ENCODE data around the gene RPS19.

DNA sequence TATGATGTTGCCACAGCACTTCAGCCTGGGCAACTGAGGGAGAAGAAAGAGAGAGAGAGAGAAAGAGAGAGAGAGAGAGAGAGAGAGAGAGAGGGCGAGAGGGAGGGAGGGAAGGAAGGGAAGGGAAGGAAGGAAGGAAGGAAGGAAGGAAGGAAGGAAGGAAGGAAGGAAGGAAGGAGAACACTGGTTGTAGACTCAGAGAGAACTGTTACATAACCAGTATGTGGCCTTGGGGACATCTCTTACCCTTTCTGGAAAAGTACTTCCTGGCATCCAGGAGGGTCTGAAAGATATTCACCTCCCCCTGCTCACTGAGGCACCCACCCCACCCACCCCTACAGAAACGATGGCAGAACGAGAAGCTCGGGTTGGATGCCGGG is 20.3 kb downstream of the RPS19 start:
- TF ChIP-seq, protein P1, sequence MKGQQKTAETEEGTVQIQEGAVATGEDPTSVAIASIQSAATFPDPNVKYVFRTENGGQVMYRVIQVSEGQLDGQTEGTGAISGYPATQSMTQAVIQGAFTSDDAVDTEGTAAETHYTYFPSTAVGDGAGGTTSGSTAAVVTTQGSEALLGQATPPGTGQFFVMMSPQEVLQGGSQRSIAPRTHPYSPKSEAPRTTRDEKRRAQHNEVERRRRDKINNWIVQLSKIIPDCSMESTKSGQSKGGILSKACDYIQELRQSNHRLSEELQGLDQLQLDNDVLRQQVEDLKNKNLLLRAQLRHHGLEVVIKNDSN (CRISPR knock-in tag; IDR thresholded peaks at IDR 0.05), result no peak
- TF ChIP-seq, protein P2, sequence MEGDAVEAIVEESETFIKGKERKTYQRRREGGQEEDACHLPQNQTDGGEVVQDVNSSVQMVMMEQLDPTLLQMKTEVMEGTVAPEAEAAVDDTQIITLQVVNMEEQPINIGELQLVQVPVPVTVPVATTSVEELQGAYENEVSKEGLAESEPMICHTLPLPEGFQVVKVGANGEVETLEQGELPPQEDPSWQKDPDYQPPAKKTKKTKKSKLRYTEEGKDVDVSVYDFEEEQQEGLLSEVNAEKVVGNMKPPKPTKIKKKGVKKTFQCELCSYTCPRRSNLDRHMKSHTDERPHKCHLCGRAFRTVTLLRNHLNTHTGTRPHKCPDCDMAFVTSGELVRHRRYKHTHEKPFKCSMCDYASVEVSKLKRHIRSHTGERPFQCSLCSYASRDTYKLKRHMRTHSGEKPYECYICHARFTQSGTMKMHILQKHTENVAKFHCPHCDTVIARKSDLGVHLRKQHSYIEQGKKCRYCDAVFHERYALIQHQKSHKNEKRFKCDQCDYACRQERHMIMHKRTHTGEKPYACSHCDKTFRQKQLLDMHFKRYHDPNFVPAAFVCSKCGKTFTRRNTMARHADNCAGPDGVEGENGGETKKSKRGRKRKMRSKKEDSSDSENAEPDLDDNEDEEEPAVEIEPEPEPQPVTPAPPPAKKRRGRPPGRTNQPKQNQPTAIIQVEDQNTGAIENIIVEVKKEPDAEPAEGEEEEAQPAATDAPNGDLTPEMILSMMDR (IDR thresholded peaks at IDR 0.05), result no peak
- TF ChIP-seq, protein P3, sequence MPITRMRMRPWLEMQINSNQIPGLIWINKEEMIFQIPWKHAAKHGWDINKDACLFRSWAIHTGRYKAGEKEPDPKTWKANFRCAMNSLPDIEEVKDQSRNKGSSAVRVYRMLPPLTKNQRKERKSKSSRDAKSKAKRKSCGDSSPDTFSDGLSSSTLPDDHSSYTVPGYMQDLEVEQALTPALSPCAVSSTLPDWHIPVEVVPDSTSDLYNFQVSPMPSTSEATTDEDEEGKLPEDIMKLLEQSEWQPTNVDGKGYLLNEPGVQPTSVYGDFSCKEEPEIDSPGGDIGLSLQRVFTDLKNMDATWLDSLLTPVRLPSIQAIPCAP (CRISPR knock-in tag; IDR thresholded peaks at IDR 0.05), result no peak
- TF ChIP-seq TP53 (CRISPR knock-in tag; IDR thresholded peaks at IDR 0.05), result no peak
- no peak for TF ChIP-seq ZNF423 (CRISPR knock-in tag; IDR thresholded peaks at IDR 0.05)
